HG03469 (cell line): ENCODE measurements around the gene RPRD1B.

Source experiments
- ATAC-seq: cut with Tn5 transposase; IDR thresholded peaks from one replicate; pipeline ENCODE4 v1.9.1; 2021; ENCODE audit warnings: mild to moderate bottlenecking, moderate library complexity, moderate number of reproducible peaks; ENCODE audit not compliant: unreplicated experiment

The RPRD1B gene

GRCh38 chr20:38034108-38034649 lies 633 bp downstream of the RPRD1B start:
- no peak for ATAC-seq

GRCh38 chr20:38034961-38035360 lies 1.4 kb downstream of the RPRD1B start:
- ATAC-seq = no peak

GRCh38 chr20:38036366-38036765 lies 2.8 kb downstream of the RPRD1B start:
- ATAC-seq = no peak

GRCh38 chr20:38040276-38040675 lies 6.7 kb downstream of the RPRD1B start:
- ATAC-seq = no peak

GRCh38 chr20:38043512-38044300 lies 10.2 kb downstream of the RPRD1B start:
- no peak for ATAC-seq

- ATAC-seq = no peak
These were observed 11.1 kb downstream of the RPRD1B start for GRCh38 chr20:38044685-38045084.

GRCh38 chr20:38046572-38046971 lies 13.0 kb downstream of the RPRD1B start:
- ATAC-seq = no peak

- ATAC-seq = no peak
These were observed 16.3 kb downstream of the RPRD1B start for GRCh38 chr20:38049800-38050199.

GRCh38 chr20:38050686-38051085 lies 17.1 kb downstream of the RPRD1B start:
- ATAC-seq = no peak

GRCh38 chr20:38052870-38053269 lies 19.3 kb downstream of the RPRD1B start:
- no peak for ATAC-seq

- ATAC-seq = no peak
These were observed 21.1 kb downstream of the RPRD1B start for GRCh38 chr20:38054647-38055046.

GRCh38 chr20:38055294-38055693 lies 21.7 kb downstream of the RPRD1B start:
- ATAC-seq = no peak

GRCh38 chr20:38055848-38056247 lies 22.3 kb downstream of the RPRD1B start:
- ATAC-seq = no peak

GRCh38 chr20:38057351-38057972 lies 23.9 kb downstream of the RPRD1B start:
- ATAC-seq = no peak

GRCh38 chr20:38059832-38060231 lies 26.3 kb downstream of the RPRD1B start:
- ATAC-seq = no peak

- ATAC-seq = no peak
These were observed 27.0 kb downstream of the RPRD1B start for GRCh38 chr20:38060536-38060935.

- ATAC-seq = no peak
These were observed 27.6 kb downstream of the RPRD1B start for GRCh38 chr20:38061109-38061508.

GRCh38 chr20:38062890-38063289 lies 29.3 kb downstream of the RPRD1B start:
- ATAC-seq = no peak

GRCh38 chr20:38063911-38064530 lies 30.5 kb downstream of the RPRD1B start:
- no peak for ATAC-seq

- ATAC-seq = no peak
These were observed 32.3 kb downstream of the RPRD1B start for GRCh38 chr20:38065764-38066375.

GRCh38 chr20:38066969-38067716 lies 33.6 kb downstream of the RPRD1B start:
- no peak for ATAC-seq
